DOHH2 (cell line): ENCODE measurements around the gene TM9SF2.

ENCODE experiments used
- H3F3A ChIP-seq: fragments of 200-600 bp; sonication (generic), shearing (Covaris generic); 2 replicates; pipeline ENCODE4 v1.6.0; 2016; ENCODE audit warnings: antibody characterized with exemption, mild to moderate bottlenecking; ENCODE audit not compliant: control insufficient read depth, insufficient read depth
- H3K27ac ChIP-seq: fragments of 200-600 bp; sonication (generic); 2 replicates; pipeline ENCODE4 v1.5.1; 2014; ENCODE audit warnings: low read depth, mild to moderate bottlenecking, low read length, moderate library complexity
- H3K27me3 ChIP-seq: fragments of 200-600 bp; sonication (generic); 2 replicates; pipeline ENCODE4 v1.6.1; 2014; ENCODE audit warnings: mild to moderate bottlenecking, low read length, mixed read lengths; ENCODE audit not compliant: control insufficient read depth
- H3K36me3 ChIP-seq: fragments of 200-600 bp; sonication (generic); 2 replicates; pipeline ENCODE4 v1.6.1; 2014; ENCODE audit warnings: mild to moderate bottlenecking, low read length, moderate library complexity, mixed read lengths; ENCODE audit not compliant: control insufficient read depth
- H3K4me1 ChIP-seq: fragments of 200-600 bp; sonication (generic); 2 replicates; pipeline ENCODE4 v1.6.1; 2014; ENCODE audit warnings: mild to moderate bottlenecking, low read length, mixed read lengths; ENCODE audit not compliant: control insufficient read depth
- H3K4me2 ChIP-seq: fragments of 200-600 bp; sonication (generic); 2 replicates; pipeline ENCODE4 v1.6.0; 2014; ENCODE audit warnings: mild to moderate bottlenecking, low read length, moderate library complexity
- H3K4me3 ChIP-seq: fragments of 200-600 bp; sonication (generic); 2 replicates; pipeline ENCODE4 v1.5.1; 2014; ENCODE audit warnings: mild to moderate bottlenecking, low read length, mixed read lengths
- H3K79me2 ChIP-seq: fragments of 200-600 bp; sonication (generic); 2 replicates; pipeline ENCODE4 v1.6.1; 2014; ENCODE audit warnings: mild to moderate bottlenecking, low read length, mixed read lengths; ENCODE audit not compliant: control insufficient read depth
- H3K9me2 ChIP-seq: fragments of 200-600 bp; sonication (generic); replicated peaks from 2 replicates; pipeline ENCODE4 v1.6.1; 2014; ENCODE audit warnings: mild to moderate bottlenecking, low read length, mixed read lengths; ENCODE audit not compliant: control insufficient read depth
- H3K9me3 ChIP-seq: fragments of 200-600 bp; sonication (generic); 2 replicates; pipeline ENCODE4 v1.6.1; 2014; ENCODE audit warnings: antibody characterized with exemption, low read length, mixed read lengths; ENCODE audit not compliant: control insufficient read depth, insufficient read depth
- H4K20me1 ChIP-seq: fragments of 200-600 bp; sonication (generic); 2 replicates; pipeline ENCODE4 v1.6.0; 2014; ENCODE audit warnings: low read depth, mild to moderate bottlenecking, antibody characterized with exemption, low read length, moderate library complexity; ENCODE audit not compliant: control insufficient read depth, insufficient read depth
- EZH2phosphoT487 ChIP-seq: fragments of 200-600 bp; sonication (generic); IDR thresholded peaks from 2 replicates; pipeline ENCODE4 v1.6.1; 2017; ENCODE audit warnings: borderline replicate concordance, mild to moderate bottlenecking, antibody characterized with exemption, low read length, moderate library complexity, mixed read lengths
- TF ChIP-seq, protein P1 (sequence below): fragments of 200-600 bp; sonication (generic); IDR thresholded peaks from one replicate; pipeline ENCODE4 v1.5.1; 2014; ENCODE audit warnings: antibody characterized with exemption, mild to moderate bottlenecking, low read depth, low read length; ENCODE audit not compliant: poor library complexity, severe bottlenecking

Gene TM9SF2

DNA sequence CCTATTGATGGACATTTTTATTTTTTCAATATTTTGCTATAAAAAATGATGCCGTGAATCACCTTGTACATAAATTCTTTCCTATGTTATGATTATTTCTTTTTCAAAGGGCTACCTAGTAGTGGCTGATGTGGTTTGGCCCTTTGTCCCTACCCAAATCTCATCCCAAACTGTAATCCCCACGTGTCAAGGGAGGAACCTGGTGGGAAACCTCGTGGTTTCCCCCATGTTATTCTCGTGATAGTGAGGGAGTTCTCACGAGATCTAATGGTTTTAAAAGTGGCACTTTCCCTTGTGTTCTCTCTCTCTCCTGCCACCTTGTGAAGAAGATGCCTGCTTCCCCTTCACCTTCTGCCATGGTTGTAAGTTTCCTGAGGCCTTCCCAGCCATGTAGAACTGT is 94.9 kb downstream of the TM9SF2 start:
- no peaks in the 10 kb centered on the region for H3K9me2 ChIP-seq
- H3K4me2 ChIP-seq, result no peak overlapping the region
- no peak overlapping the region for H3K27ac ChIP-seq
- no peaks in the 10 kb centered on the region for H3K27me3 ChIP-seq
- no peaks in the 10 kb centered on the region for H3K36me3 ChIP-seq
- H4K20me1 ChIP-seq, result no peaks in the 10 kb centered on the region
- no peaks in the 10 kb centered on the region for H3K9me3 ChIP-seq
- H3K4me1 ChIP-seq, result no peaks in the 10 kb centered on the region
- no peak overlapping the region for H3K4me3 ChIP-seq
- no peaks in the 10 kb centered on the region for H3K79me2 ChIP-seq
- H3F3A ChIP-seq, result no peaks in the 10 kb centered on the region
- TF ChIP-seq, protein P1, sequence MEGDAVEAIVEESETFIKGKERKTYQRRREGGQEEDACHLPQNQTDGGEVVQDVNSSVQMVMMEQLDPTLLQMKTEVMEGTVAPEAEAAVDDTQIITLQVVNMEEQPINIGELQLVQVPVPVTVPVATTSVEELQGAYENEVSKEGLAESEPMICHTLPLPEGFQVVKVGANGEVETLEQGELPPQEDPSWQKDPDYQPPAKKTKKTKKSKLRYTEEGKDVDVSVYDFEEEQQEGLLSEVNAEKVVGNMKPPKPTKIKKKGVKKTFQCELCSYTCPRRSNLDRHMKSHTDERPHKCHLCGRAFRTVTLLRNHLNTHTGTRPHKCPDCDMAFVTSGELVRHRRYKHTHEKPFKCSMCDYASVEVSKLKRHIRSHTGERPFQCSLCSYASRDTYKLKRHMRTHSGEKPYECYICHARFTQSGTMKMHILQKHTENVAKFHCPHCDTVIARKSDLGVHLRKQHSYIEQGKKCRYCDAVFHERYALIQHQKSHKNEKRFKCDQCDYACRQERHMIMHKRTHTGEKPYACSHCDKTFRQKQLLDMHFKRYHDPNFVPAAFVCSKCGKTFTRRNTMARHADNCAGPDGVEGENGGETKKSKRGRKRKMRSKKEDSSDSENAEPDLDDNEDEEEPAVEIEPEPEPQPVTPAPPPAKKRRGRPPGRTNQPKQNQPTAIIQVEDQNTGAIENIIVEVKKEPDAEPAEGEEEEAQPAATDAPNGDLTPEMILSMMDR, result no peak
- TF ChIP-seq EZH2phosphoT487, result no peak

DNA sequence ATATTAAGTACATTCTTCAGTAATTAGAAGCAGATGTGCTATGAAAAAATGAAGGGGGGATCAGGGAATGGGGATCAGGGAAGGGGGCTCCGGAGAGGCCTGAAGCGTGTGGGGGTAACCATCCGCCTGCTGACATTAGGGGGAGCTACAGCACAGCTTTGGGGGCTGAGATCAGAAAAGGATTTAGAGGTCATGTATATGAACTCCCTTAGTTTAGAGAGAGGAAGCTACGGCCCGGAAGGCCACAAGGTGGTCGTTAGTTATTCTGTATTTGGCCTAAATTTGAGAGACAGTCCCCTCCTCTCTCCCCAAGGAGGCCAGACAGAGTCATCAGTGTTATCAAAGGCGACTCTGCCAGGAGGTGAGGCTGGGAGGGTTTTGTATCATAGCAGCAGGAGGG is 99.0 kb downstream of the TM9SF2 start:
- no peaks in the 10 kb centered on the region for H3K9me3 ChIP-seq
- H3K4me2 ChIP-seq, result no peak overlapping the region
- 0 out of 2 replicates have a peak, but pooled peaks cover 6% of the 10 kb centered on the region for H3K27me3 ChIP-seq
- no peaks in the 10 kb centered on the region for H3K79me2 ChIP-seq
- no peak overlapping the region for H3K27ac ChIP-seq
- H4K20me1 ChIP-seq, result no peaks in the 10 kb centered on the region
- H3K9me2 ChIP-seq, result no peaks in the 10 kb centered on the region
- no peak overlapping the region for H3K4me3 ChIP-seq
- no peaks in the 10 kb centered on the region for H3K36me3 ChIP-seq
- no peaks in the 10 kb centered on the region for H3K4me1 ChIP-seq
- TF ChIP-seq EZH2phosphoT487, result no peak
- TF ChIP-seq, protein P1, result peak; percentile 60
- H3F3A ChIP-seq, result no peaks in the 10 kb centered on the region

DNA sequence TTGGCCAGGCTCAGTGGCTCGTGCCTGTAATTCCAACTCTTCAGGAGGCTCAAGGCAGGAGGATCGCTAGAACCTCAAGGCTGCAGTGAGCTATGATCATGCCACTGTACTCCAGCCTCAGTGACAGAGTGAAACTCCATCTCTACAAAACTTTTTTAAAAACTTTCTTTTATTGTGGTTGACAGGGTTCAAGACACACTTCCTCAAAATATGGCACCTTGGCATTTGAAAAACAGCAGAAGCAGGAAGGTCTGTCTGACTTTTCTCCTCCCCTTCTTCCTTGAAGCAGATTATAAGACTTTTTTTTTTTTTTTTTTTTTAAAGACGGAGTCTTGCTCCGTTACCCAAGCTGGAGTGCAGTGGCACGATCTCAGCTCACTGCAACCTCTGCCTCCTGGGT is 100.3 kb downstream of the TM9SF2 start:
- Histone ChIP-seq H3K27me3 (0 out of 2 replicates have a peak, but pooled peaks cover 6% of the 10 kb centered on the region), H3K4me3 (no peak overlapping the region), H3K36me3 (no peaks in the 10 kb centered on the region), H3K9me3 (no peaks in the 10 kb centered on the region), H3K27ac (no peak overlapping the region), H3F3A (no peaks in the 10 kb centered on the region), H3K9me2 (no peaks in the 10 kb centered on the region), H3K79me2 (no peaks in the 10 kb centered on the region), H4K20me1 (no peaks in the 10 kb centered on the region), H3K4me1 (peaks cover 9% of the 10 kb centered on the region), H3K4me2 (no peak overlapping the region)
- TF ChIP-seq, protein P1, result no peak
- TF ChIP-seq EZH2phosphoT487, result no peak
